Fibroblast of the aortic adventitia (primary cell): ENCODE results near the gene LAMA2. TPM values are rescaled to one million over a fixed set of nuclear protein-coding genes. Genes with fewer than 3 reads are reported as not detected.
A peak's percentile ranks its signal among the peaks of the same experiment; 100 is the strongest.

Experiments
- DNase-seq: peaks from one replicate; pipeline ENCODE4 v3.0.0-alpha.2; 2010; ENCODE audit warnings: low read depth
- H3K4me3 ChIP-seq: 2 replicates; pipeline ENCODE4 v1.5.1; 2011; ENCODE audit warnings: low read depth, mild to moderate bottlenecking, control low read depth, low read length, moderate library complexity
- CTCF ChIP-seq: IDR thresholded peaks from 2 replicates; pipeline ENCODE4 v1.5.1; 2011; ENCODE audit warnings: mild to moderate bottlenecking, low read length, control low read depth, inconsistent platforms; ENCODE audit not compliant: insufficient read depth
- total RNA-seq: library from RNA; depleted of rRNA; stranded (reverse); fragments of >200 nt; gene quantifications from 2 replicates; pipeline ENCODE4 v1.2.3, GENCODE V29; 2012; ENCODE audit warnings: low replicate concordance

The LAMA2 gene
- total RNA-seq, 1 donor, result 99.1 TPM

- TF ChIP-seq CTCF, result peak; percentile 18
- no peak overlapping the region for H3K4me3 ChIP-seq
- peak; percentile 95 for DNase-seq
Observed at GRCh38 chr6:129500958-129501739, 618.2 kb downstream of the LAMA2 start.

- TF ChIP-seq CTCF, result no peak
- DNase-seq, result no peak
Observed at GRCh38 chr6:129501740-129502660, 619.1 kb downstream of the LAMA2 start.

GRCh38 chr6:129504456-129504855 is 621.5 kb downstream of the LAMA2 start:
- DNase-seq, result no peak
- H3K4me3 ChIP-seq, result no peak overlapping the region
- TF ChIP-seq CTCF, result no peak

More at GRCh38 chr6:129501740-129502660, 619.1 kb downstream of the LAMA2 start:
- H3K4me3 ChIP-seq, result no peak overlapping the region

- no peak overlapping the region for H3K4me3 ChIP-seq
- no peak for TF ChIP-seq CTCF
- DNase-seq, result no peak
Observed at GRCh38 chr6:129507059-129507807, 624.3 kb downstream of the LAMA2 start.

- no peak for TF ChIP-seq CTCF
- DNase-seq, result no peak
- no peak overlapping the region for H3K4me3 ChIP-seq
Observed at GRCh38 chr6:129507846-129508245, 624.9 kb downstream of the LAMA2 start.

- DNase-seq, result no peak
- no peak for TF ChIP-seq CTCF
- H3K4me3 ChIP-seq, result no peak overlapping the region
Observed at GRCh38 chr6:129508477-129509145, 625.7 kb downstream of the LAMA2 start.
